Transverse colon (tissue), 4 donors: ENCODE data around the gene MAST2. TPM values are rescaled to one million over a fixed set of nuclear protein-coding genes. Genes with fewer than 3 reads are reported as not detected.

Source experiments
- DNase-seq: peaks from one replicate; pipeline ENCODE4 v3.0.0-alpha.2; 2019
- H3K27ac ChIP-seq, 4 donors: fragments of 200-600 bp; sonication (generic); 2 replicates each; pipeline ENCODE4 v1.5.1; 2016 to 2018; ENCODE audit warnings: inconsistent platforms in 4 of 4
- H3K27me3 ChIP-seq: fragments of 200-600 bp; sonication (generic); 2 replicates; pipeline ENCODE4 v1.5.1; 2017; ENCODE audit warnings: inconsistent platforms
- H3K36me3 ChIP-seq, 4 donors: fragments of 200-600 bp; sonication (generic); 2 replicates each; pipeline ENCODE4 v1.5.1; 2017 to 2019; ENCODE audit warnings: inconsistent platforms in 4 of 4
- H3K4me1 ChIP-seq, 4 donors: fragments of 200-600 bp; sonication (generic); 2 replicates each; pipeline ENCODE4 v1.5.1; 2017 to 2020; ENCODE audit warnings: inconsistent platforms in 4 of 4
- H3K4me3 ChIP-seq, 4 donors: fragments of 200-600 bp; sonication (generic); 1 replicate in 1 of 4; 2 replicates in 3 of 4; pipeline versions ENCODE4 v1.5.1 to v1.6.1; 2017 to 2019; ENCODE audit warnings: inconsistent platforms in 4 of 4
- H3K9me3 ChIP-seq, 2 donors: fragments of 200-600 bp; sonication (generic); 2 replicates each; pipeline ENCODE4 v1.5.1; 2017 to 2019; ENCODE audit warnings: inconsistent platforms in 2 of 2
- EP300 ChIP-seq: sonication (generic); formaldehyde crosslinking; IDR thresholded peaks from one replicate; pipeline ENCODE4 v1.6.1; 2017; ENCODE audit warnings: antibody characterized with exemption, low read depth
- POLR2A ChIP-seq: fragments of 450-650 bp; IDR thresholded peaks from one replicate; pipeline ENCODE4 v1.6.1; 2016; ENCODE audit warnings: antibody characterized with exemption, mild to moderate bottlenecking, moderate library complexity
- POLR2AphosphoS5 ChIP-seq, 3 donors: sonication (generic); formaldehyde crosslinking; IDR thresholded peaks; one replicate each; pipeline ENCODE4 v1.6.1; 2016; ENCODE audit warnings: antibody characterized with exemption in 3 of 3
- WGBS, 2 donors: methylation state at CpG; one replicate each; pipeline ENCODE4 v1.1.5; 2018; ENCODE audit warnings: low coverage in 1 of 2; 5-methylcytosine and 5-hydroxymethylcytosine counted together
- in situ Hi-C, 4 donors: fragments of 200-750 bp; cut with MboI; loops; one replicate each; pipeline versions ENCODE4 v1.15.0 to v1.15.1; 2017; ENCODE audit warnings: low sequenced_read_pairs in 3 of 4, low pct_ligation_motif_present in 1 of 4, low pct_unique_long_range_greater_than_20kb in 1 of 4
- intact Hi-C: fragments of 100-400 bp; cut with DNase I; formaldehyde crosslinking; loops from one replicate; pipeline ENCODE4 v1.15.1; 2023; ENCODE audit warnings: low total_unique reads
- total RNA-seq, 4 donors: library from RNA; depleted of rRNA; stranded (reverse); fragments of >200 nt; gene quantifications; one replicate each; pipeline ENCODE4 v1.1.0, GENCODE V29; 2016
- TF ChIP-seq, protein P1 (sequence below), 5 experiments: fragments of 200-600 bp in 3 of 5; fragments of 450-650 bp in 2 of 5; sonication (generic) in 3 of 5; IDR thresholded peaks; 1 replicate in 2 of 5; 2 replicates in 3 of 5; pipeline ENCODE4 v1.5.1; 2016 to 2017; ENCODE audit warnings: antibody characterized with exemption in 5 of 5, inconsistent platforms in 3 of 5, mild to moderate bottlenecking in 2 of 5, moderate library complexity in 1 of 5

Gene MAST2
- total RNA-seq, 4 donors from 2014 or later, result 160 to 313 (median 161) TPM

DNA sequence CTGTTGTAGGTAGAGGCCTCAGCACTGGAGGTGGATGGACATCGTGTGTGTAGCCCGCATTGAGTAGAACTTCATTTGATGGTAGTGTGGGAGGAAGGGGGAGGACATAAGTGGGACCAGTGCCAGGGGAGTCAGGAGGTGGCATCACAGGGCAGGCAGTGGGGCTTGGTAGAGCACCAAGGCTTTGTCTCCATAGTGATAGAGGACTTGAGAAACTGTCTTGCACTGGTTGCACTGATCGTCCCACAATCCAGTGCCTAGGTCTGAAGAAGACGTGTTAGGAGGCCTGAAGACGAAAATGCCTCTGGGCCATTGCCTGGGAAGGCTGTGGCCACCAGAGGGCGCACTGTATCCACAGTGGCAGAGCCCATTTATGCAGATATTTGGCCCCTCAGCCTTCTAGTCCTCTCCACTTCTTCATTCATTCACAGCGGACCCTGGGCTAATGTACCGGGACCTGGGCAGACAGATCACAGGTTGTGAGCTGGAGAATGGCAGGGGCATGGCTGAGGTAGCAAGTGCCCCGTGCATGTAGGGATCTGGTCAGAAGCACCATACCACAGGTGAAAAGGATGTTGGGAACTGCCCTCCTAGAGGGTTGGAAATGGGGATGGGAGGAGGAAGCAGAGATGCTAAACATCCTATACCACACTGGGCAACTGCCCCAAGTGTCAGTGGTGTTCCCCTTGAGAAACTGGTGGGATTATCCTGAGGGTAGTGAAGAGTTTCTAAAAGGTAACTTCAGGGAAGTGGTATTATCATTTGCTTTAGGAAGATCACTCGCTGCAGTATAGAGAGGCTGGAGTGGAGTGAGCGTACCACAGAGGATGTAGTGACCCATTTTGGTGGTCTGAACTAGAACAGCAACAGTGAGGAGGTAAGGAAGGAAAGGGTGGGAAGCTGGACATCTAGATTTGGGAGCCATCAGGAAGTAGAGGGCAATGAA, 233.8 kb downstream of the MAST2 start:
- no peak overlapping the region for H3K4me3 ChIP-seq
- no peaks in the 10 kb centered on the region for H3K27me3 ChIP-seq
- intact Hi-C loops, result loop anchor here (1.0 to 5.0 kb wide), 2 partner anchors 142 to 1515 kb away; no protein-coding TSS in a partner anchor
- WGBS, 2 donors, result 28 to 43% methylated on average over 5 to 11 of the region's 11 CpGs
- no peak overlapping the region for H3K27ac ChIP-seq
- DNase-seq, result peak; percentile 90
- in situ Hi-C loops, result loop anchor here (5.0 kb wide), 2 partner anchors 140 to 150 kb away; partner anchors contain the start of genes P3R3URF (in 3 of the 4) and TSPAN1 (in 3 of the 4)
- no peaks in the 10 kb centered on the region for H3K9me3 ChIP-seq
- H3K4me1 ChIP-seq, result peaks cover 0 to 34% (median 3%) of the 10 kb centered on the region in 4 donors
- TF ChIP-seq, protein P1, sequence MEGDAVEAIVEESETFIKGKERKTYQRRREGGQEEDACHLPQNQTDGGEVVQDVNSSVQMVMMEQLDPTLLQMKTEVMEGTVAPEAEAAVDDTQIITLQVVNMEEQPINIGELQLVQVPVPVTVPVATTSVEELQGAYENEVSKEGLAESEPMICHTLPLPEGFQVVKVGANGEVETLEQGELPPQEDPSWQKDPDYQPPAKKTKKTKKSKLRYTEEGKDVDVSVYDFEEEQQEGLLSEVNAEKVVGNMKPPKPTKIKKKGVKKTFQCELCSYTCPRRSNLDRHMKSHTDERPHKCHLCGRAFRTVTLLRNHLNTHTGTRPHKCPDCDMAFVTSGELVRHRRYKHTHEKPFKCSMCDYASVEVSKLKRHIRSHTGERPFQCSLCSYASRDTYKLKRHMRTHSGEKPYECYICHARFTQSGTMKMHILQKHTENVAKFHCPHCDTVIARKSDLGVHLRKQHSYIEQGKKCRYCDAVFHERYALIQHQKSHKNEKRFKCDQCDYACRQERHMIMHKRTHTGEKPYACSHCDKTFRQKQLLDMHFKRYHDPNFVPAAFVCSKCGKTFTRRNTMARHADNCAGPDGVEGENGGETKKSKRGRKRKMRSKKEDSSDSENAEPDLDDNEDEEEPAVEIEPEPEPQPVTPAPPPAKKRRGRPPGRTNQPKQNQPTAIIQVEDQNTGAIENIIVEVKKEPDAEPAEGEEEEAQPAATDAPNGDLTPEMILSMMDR (IDR thresholded peaks at IDR 0.05), result peak; percentile 97 to 98 (median 98)
- peak in 2 of 3 donors; percentile 21 to 64 for TF ChIP-seq POLR2AphosphoS5 (IDR thresholded peaks at IDR 0.05)
- no peak for TF ChIP-seq EP300
- no peaks in the 10 kb centered on the region for H3K36me3 ChIP-seq

DNA sequence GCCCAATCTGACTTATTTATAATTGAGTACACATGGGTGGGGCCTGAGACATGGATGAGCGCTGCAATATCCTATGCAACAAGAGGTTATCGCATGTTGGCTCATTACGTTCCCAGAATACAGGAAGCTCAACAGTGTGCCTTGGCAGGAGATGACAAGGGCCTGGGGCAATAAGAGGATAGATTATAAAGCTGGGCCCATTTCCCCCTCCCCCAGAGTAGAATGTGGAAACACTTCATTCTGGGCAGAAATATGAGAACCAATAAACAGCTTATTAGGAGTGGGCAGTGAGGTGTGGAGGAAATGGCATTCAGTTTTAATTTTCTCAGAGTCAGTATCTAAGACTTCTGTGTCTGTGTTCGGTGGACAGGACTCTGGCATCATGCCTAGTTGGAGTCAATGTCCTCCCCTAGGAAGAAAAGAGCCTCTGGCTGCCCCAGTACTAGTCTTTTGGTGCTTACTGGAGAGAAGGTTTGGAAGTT, 236.2 kb downstream of the MAST2 start:
- Histone ChIP-seq H3K4me1 (peaks cover 0 to 40% (median 3%) of the 10 kb centered on the region in 4 donors), H3K4me3 (no peak overlapping the region), H3K27me3 (no peaks in the 10 kb centered on the region), H3K36me3 (no peaks in the 10 kb centered on the region), H3K27ac (peak overlapping the region; percentile 47 to 57 (median 50)), H3K9me3 (no peaks in the 10 kb centered on the region)
- no peak for TF ChIP-seq POLR2AphosphoS5 (IDR thresholded peaks at IDR 0.05)
- TF ChIP-seq, protein P1 (IDR thresholded peaks at IDR 0.05), result no peak
- no peak for TF ChIP-seq POLR2A
- TF ChIP-seq EP300, result no peak
- DNase-seq, result peak; percentile 39
- intact Hi-C loops (loop anchor here (5.0 kb wide), 1 partner anchor 1513 kb away; no protein-coding TSS in a partner anchor), in situ Hi-C loops (loop anchor here (5.0 kb wide), 2 partner anchors 138 to 148 kb away; partner anchors contain the start of genes P3R3URF (in 3 of the 4) and TSPAN1 (in 3 of the 4))
- WGBS, 2 donors, result 36 to 59% methylated on average over 4 of the region's 4 CpGs

DNA sequence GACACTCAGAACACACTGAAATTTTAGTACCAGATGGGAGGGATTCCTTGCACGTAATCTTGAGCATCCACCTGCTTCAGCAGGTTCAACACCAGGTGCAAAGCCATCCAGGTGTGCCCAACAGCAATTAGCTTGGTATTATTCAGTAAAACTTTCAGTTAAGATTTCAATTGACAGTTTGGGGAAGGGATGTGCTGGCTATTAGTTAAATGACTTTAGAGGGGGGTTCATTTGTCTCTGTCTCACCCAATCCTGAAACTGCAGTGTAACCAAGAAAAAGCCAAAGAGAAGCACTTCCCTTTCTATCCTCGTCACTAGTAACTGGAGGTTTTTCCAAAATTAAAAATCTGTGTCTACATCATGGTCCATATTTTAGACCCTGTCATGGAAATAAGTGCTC, 238.1 kb downstream of the MAST2 start:
- 65 to 71% methylated on average over 1 to 2 of the region's 2 CpGs for WGBS, 2 donors
- Histone ChIP-seq H3K36me3 (no peaks in the 10 kb centered on the region), H3K9me3 (no peaks in the 10 kb centered on the region), H3K4me3 (no peak overlapping the region), H3K4me1 (peaks cover 0 to 39% (median 3%) of the 10 kb centered on the region in 4 donors), H3K27me3 (no peaks in the 10 kb centered on the region), H3K27ac (no peak overlapping the region)
- TF ChIP-seq EP300, result no peak
- TF ChIP-seq POLR2AphosphoS5 (IDR thresholded peaks at IDR 0.05), result no peak
- no peak for TF ChIP-seq POLR2A
- TF ChIP-seq, protein P1 (IDR thresholded peaks at IDR 0.05), result no peak
- in situ Hi-C loops (no loop called here), intact Hi-C loops (no loop called here)
- no peak for DNase-seq

DNA sequence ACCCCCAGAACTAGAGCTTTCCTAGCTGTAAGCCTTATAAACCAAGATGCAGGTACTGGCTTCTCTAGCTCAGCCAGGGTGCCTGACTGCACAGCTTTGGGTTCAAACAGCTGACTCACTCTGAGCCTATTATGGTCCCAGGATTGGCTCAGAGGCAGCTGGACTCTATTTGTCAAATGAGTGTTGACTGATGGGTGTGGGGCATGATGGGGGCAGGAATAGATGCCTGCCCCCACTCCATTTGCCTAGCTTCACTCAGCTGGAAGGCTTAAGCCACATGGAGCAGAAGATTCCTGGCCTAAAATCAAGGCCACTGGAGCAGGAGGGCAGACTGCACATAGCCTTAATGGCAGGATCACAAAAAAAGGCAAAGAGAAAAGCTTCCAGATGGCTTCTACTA, 238.6 kb downstream of the MAST2 start:
- Histone ChIP-seq H3K27me3 (no peaks in the 10 kb centered on the region), H3K4me3 (no peak overlapping the region), H3K9me3 (no peaks in the 10 kb centered on the region), H3K27ac (no peak overlapping the region), H3K36me3 (no peaks in the 10 kb centered on the region), H3K4me1 (peaks cover 0 to 35% (median 1%) of the 10 kb centered on the region in 4 donors)
- intact Hi-C loops (no loop called here), in situ Hi-C loops (no loop called here)
- no peak for DNase-seq
- no peak for TF ChIP-seq EP300
- TF ChIP-seq POLR2AphosphoS5 (IDR thresholded peaks at IDR 0.05), result no peak
